IMR-90 (cell line): ENCODE data around the gene ZNF750.

ENCODE experiments used
- POLR2A ChIP-seq: IDR thresholded peaks from 2 replicates; pipeline ENCODE4 v1.6.1; 2012; ENCODE audit warnings: mild to moderate bottlenecking, low read depth, low read length
- RFX5 ChIP-seq: IDR thresholded peaks from 2 replicates; pipeline ENCODE4 v1.8.0; 2012; ENCODE audit warnings: low read depth, mild to moderate bottlenecking, low read length, moderate library complexity
- TF ChIP-seq, protein P1 (sequence below): conservative IDR thresholded peaks from 2 replicates; pipeline ENCODE4 v1.5.1; 2012; ENCODE audit warnings: mild to moderate bottlenecking, low read depth, low read length, improper control_type of control experiment

DNA sequence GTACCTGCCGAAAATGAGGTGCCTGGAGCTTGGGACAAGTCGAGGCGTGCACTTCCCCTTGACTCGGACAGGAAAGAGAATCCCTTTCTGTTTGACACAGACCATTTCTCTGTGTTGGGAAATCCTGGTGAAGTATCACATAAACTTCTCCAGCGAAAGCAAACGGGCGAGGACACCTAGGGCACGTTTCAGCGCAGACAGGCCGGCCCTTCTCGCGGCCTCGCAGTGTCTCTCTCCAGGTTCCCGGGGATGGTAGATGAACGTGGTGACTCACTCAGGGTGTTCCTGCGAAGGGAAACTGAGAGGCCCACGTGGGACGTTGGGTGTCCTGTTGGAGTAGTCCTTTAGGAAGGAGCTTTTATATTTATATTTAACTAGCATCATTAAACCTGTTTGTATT lies 36.3 kb upstream of the ZNF750 start:
- no peak for TF ChIP-seq POLR2A
- TF ChIP-seq, protein P1, sequence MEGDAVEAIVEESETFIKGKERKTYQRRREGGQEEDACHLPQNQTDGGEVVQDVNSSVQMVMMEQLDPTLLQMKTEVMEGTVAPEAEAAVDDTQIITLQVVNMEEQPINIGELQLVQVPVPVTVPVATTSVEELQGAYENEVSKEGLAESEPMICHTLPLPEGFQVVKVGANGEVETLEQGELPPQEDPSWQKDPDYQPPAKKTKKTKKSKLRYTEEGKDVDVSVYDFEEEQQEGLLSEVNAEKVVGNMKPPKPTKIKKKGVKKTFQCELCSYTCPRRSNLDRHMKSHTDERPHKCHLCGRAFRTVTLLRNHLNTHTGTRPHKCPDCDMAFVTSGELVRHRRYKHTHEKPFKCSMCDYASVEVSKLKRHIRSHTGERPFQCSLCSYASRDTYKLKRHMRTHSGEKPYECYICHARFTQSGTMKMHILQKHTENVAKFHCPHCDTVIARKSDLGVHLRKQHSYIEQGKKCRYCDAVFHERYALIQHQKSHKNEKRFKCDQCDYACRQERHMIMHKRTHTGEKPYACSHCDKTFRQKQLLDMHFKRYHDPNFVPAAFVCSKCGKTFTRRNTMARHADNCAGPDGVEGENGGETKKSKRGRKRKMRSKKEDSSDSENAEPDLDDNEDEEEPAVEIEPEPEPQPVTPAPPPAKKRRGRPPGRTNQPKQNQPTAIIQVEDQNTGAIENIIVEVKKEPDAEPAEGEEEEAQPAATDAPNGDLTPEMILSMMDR, result no peak
- no peak for TF ChIP-seq RFX5
